SK-N-SH (cell line): ENCODE data around the gene ZP4. TPM values are rescaled to one million over a fixed set of nuclear protein-coding genes. Genes with fewer than 3 reads are reported as not detected.
A peak's percentile ranks its signal among the peaks of the same experiment; 100 is the strongest.

Source experiments
- CTCF ChIA-PET: fragments of 300-600, 350-600 bp; formaldehyde crosslinking; extraction: SDS; loops from one replicate; lab custom pipeline; 2021; lab: Yijun Ruan, JAX
- POLR2A ChIA-PET: fragments of 350-600 bp; sonication (Branson Sonifier 250); formaldehyde crosslinking; extraction: SDS; loops from one replicate; lab custom pipeline; 2020; ENCODE audit warnings: antibody characterized with exemption, inconsistent platforms; lab: Yijun Ruan, JAX
- DNase-seq: peaks from one replicate; pipeline ENCODE4 v3.0.0; 2012
- H2AFZ ChIP-seq: fragments of 200-600 bp; sonication (generic); 2 replicates; pipeline ENCODE4 v1.8.1; 2016; ENCODE audit warnings: antibody characterized with exemption, mild to moderate bottlenecking, low read depth
- H3F3A ChIP-seq: fragments of 200-600 bp; sonication (generic); replicated peaks from 2 replicates; pipeline ENCODE3; 2016; ENCODE audit warnings: antibody characterized with exemption, mild to moderate bottlenecking; ENCODE audit not compliant: insufficient read depth
- H3K27ac ChIP-seq, 2 experiments: fragments of 200-500 bp in 1 of 2; fragments of 200-600 bp in 1 of 2; sonication (Bioruptor generic) in 1 of 2; sonication (generic), shearing (Covaris generic) in 1 of 2; 2 replicates each; pipeline versions ENCODE4 v1.5.1 to v1.6.1; 2014 to 2016; ENCODE audit warnings: low read depth in 2 of 2, inconsistent platforms in 1 of 2, low read length in 1 of 2, mild to moderate bottlenecking in 1 of 2, mixed read lengths in 1 of 2
- H3K27me3 ChIP-seq: fragments of 200-600 bp; sonication (generic), shearing (Covaris generic); 2 replicates; pipeline ENCODE4 v1.6.1; 2016; ENCODE audit warnings: mixed run types; ENCODE audit not compliant: insufficient read depth
- H3K36me3 ChIP-seq, 2 experiments: fragments of 200-500 bp in 1 of 2; fragments of 200-600 bp in 1 of 2; sonication (Bioruptor generic) in 1 of 2; sonication (generic) in 1 of 2; replicated peaks in 1 of 2; 2 replicates each; pipeline versions ENCODE3 to v1.5.1; 2014 to 2016; ENCODE audit warnings: low read length in 1 of 2, mild to moderate bottlenecking in 1 of 2; ENCODE audit not compliant: insufficient read depth in 2 of 2, control insufficient read depth in 1 of 2
- H3K4me1 ChIP-seq, 2 experiments: fragments of 200-500 bp in 1 of 2; fragments of 200-600 bp in 1 of 2; sonication (Bioruptor generic) in 1 of 2; sonication (generic), shearing (Covaris generic) in 1 of 2; 2 replicates each; pipeline versions ENCODE4 v1.5.1 to v1.6.1; 2014 to 2016; ENCODE audit warnings: low read depth in 1 of 2, low read length in 1 of 2, mixed run types in 1 of 2; ENCODE audit not compliant: insufficient read depth in 2 of 2, control insufficient read depth in 1 of 2
- H3K4me2 ChIP-seq: fragments of 200-600 bp; sonication (generic), shearing (Covaris generic); 2 replicates; pipeline ENCODE4 v1.6.1; 2017; ENCODE audit warnings: mixed run types
- H3K4me3 ChIP-seq, 2 experiments: fragments of 200-500 bp in 1 of 2; fragments of 200-600 bp in 1 of 2; sonication (Bioruptor generic) in 1 of 2; sonication (generic), shearing (Covaris generic) in 1 of 2; 2 replicates each; pipeline versions ENCODE4 v1.5.1 to v1.8.1; 2014 to 2016; ENCODE audit warnings: low read depth in 2 of 2, inconsistent platforms in 1 of 2, low read length in 1 of 2, mild to moderate bottlenecking in 1 of 2, mixed read lengths in 1 of 2, moderate library complexity in 1 of 2
- H3K79me2 ChIP-seq: fragments of 200-600 bp; sonication (generic); 2 replicates; pipeline ENCODE4 v1.8.1; 2017; ENCODE audit warnings: mild to moderate bottlenecking; ENCODE audit not compliant: insufficient read depth
- H3K9ac ChIP-seq: fragments of 200-600 bp; sonication (generic); 2 replicates; pipeline ENCODE4 v1.6.1; 2017; ENCODE audit warnings: mixed run types
- H3K9me2 ChIP-seq: fragments of 200-600 bp; sonication (generic); 2 replicates; pipeline ENCODE4 v1.6.1; 2017; ENCODE audit warnings: mixed run types
- H3K9me3 ChIP-seq: fragments of 200-600 bp; sonication (generic); 2 replicates; pipeline ENCODE4 v1.6.1; 2017; ENCODE audit warnings: mixed run types, mild to moderate bottlenecking, moderate library complexity
- H4K20me1 ChIP-seq: fragments of 200-600 bp; sonication (generic); 2 replicates; pipeline ENCODE4 v1.6.1; 2017; ENCODE audit warnings: mild to moderate bottlenecking, mixed run types; ENCODE audit not compliant: insufficient read depth
- EP300 ChIP-seq, 2 experiments: IDR thresholded peaks; 2 replicates each; pipeline versions ENCODE4 v1.4.0 to v1.6.1; 2012; ENCODE audit warnings: borderline replicate concordance in 1 of 2, low read depth in 1 of 2, low read length in 1 of 2
- EZH2phosphoT487 ChIP-seq: fragments of 200-600 bp; sonication (generic); IDR thresholded peaks from 2 replicates; pipeline ENCODE4 v1.6.1; 2017; ENCODE audit warnings: low read depth, mixed run types, mild to moderate bottlenecking, antibody characterized with exemption, moderate library complexity, borderline replicate concordance
- FOSL2 ChIP-seq: IDR thresholded peaks from 2 replicates; pipeline ENCODE4 v1.4.0; 2012; ENCODE audit warnings: low read depth, mild to moderate bottlenecking, moderate library complexity, borderline replicate concordance
- FOXJ3 ChIP-seq: sonication (generic); formaldehyde crosslinking; IDR thresholded peaks from 2 replicates; pipeline ENCODE4 v1.5.1; 2020; ENCODE audit warnings: mild to moderate bottlenecking, missing genetic modification reagents
- GATA2 ChIP-seq: sonication (generic); formaldehyde crosslinking; IDR thresholded peaks from 2 replicates; pipeline ENCODE4 v1.5.0; 2020; ENCODE audit warnings: mild to moderate bottlenecking, missing genetic modification reagents
- JUND ChIP-seq: IDR thresholded peaks from 2 replicates; pipeline ENCODE4 v1.4.0; 2012
- MEF2A ChIP-seq: IDR thresholded peaks from 2 replicates; pipeline ENCODE4 v1.4.0; 2012; ENCODE audit warnings: low read depth, borderline replicate concordance
- MXI1 ChIP-seq: IDR thresholded peaks from 2 replicates; pipeline ENCODE4 v1.6.1; 2012; ENCODE audit warnings: mild to moderate bottlenecking, low read depth, low read length, improper control_type of control experiment
- NFIC ChIP-seq: IDR thresholded peaks from 2 replicates; pipeline ENCODE4 v1.4.0; 2012; ENCODE audit warnings: borderline replicate concordance
- RAD21 ChIP-seq: IDR thresholded peaks from 2 replicates; pipeline ENCODE4 v1.6.1; 2012; ENCODE audit warnings: mild to moderate bottlenecking, low read length
- SMC3 ChIP-seq: IDR thresholded peaks from 2 replicates; pipeline ENCODE4 v1.6.1; 2012; ENCODE audit warnings: low read depth, low read length, improper control_type of control experiment
- TCF12 ChIP-seq: IDR thresholded peaks from 2 replicates; pipeline ENCODE4 v1.4.0; 2012
- TEAD4 ChIP-seq: IDR thresholded peaks from 2 replicates; pipeline ENCODE4 v1.4.0; 2012; ENCODE audit warnings: mild to moderate bottlenecking, borderline replicate concordance; ENCODE audit not compliant: insufficient read depth
- WGBS: methylation state at CpG from one replicate; pipeline ENCODE4 v1.1.6; 2017; ENCODE audit warnings: low lambda C conversion rate; 5-methylcytosine and 5-hydroxymethylcytosine counted together
- polyA plus RNA-seq, 3 experiments: library from polyadenylated mRNA; depleted of rRNA; stranded (reverse); fragments of >200 nt; gene quantifications; 2 replicates each; pipeline ENCODE4 v1.2.3, GENCODE V29; 2012
- TF ChIP-seq, protein P1 (sequence below): IDR thresholded peaks from 2 replicates; pipeline ENCODE4; 2012
- TF ChIP-seq, protein P2 (sequence below): IDR thresholded peaks from 2 replicates; pipeline ENCODE4 v1.4.0; 2012; ENCODE audit warnings: low read depth, borderline replicate concordance
- TF ChIP-seq, protein P3 (sequence below): IDR thresholded peaks from 2 replicates; pipeline ENCODE4 v1.4.0; 2012; ENCODE audit warnings: low read depth

ZP4 gene
- polyA plus RNA-seq, 1 of the 3 experiments (the other 2 are of a cell fraction): not detected

DNA sequence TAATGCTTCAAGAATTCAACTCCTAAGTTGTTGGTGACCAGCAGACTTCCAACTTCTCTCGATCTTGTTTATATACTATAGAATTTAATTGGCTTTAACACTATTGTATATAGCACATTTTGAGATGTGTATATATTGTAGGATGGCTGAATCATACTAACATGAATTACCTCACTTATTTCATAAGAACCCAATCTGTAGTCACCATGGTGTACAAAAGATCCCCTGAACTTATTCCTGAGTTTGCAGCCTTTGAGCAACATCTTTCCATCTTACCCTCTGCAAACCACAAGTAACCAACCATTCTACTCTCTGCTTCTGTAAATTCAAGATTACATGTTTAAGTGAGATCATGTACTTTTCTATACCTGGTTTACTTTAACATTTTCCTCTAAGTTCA lies 12.3 kb downstream of the ZP4 start (continued):
- no peak for TF ChIP-seq TEAD4
- no peak for TF ChIP-seq JUND
- TF ChIP-seq, all 33 proteins: peak for 0

DNA sequence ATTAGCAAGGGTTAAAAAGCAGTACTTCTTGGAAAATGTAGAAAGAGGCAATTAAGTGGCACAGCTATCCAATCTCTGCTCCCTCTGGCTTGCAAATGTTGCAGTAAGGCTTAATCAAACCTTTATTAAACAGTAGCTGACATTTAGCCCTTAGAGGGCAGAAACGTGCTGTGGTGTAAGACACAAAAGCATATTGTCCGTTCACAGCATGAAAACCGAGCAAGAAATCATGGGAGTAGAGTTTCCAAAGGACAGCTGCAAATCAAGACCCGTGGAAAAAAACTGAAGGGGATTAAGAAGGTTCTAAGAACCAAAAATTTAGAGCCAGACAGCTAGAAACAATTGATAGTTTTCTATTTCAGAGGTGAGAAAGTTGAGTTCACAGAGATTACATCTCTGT lies 13.1 kb downstream of the ZP4 start:
- no peaks in the 10 kb centered on the region for H3K9me2 ChIP-seq
- H3K4me2 ChIP-seq: no peak overlapping the region
- no peaks in the 10 kb centered on the region for H3F3A ChIP-seq
- WGBS: 70% methylated on average over 4 of the region's 4 CpGs
- no peak overlapping the region for H3K4me3 ChIP-seq
- no peak overlapping the region for H3K9ac ChIP-seq
- no peak for DNase-seq
- TF ChIP-seq NFIC (no peak), MXI1 (no peak), SMC3 (0 out of 2 replicates have a peak, but pooled peaks have one; percentile 13), TEAD4 (no peak), EP300 (IDR thresholded peaks at IDR 0.05; ENCODE audit: borderline replicate concordance in 1 of 2, low read depth in 1 of 2, low read length in 1 of 2) (no peak), GATA2 (no peak), RAD21 (peak; percentile 60), FOXJ3 (no peak)
- TF ChIP-seq, protein P1, sequence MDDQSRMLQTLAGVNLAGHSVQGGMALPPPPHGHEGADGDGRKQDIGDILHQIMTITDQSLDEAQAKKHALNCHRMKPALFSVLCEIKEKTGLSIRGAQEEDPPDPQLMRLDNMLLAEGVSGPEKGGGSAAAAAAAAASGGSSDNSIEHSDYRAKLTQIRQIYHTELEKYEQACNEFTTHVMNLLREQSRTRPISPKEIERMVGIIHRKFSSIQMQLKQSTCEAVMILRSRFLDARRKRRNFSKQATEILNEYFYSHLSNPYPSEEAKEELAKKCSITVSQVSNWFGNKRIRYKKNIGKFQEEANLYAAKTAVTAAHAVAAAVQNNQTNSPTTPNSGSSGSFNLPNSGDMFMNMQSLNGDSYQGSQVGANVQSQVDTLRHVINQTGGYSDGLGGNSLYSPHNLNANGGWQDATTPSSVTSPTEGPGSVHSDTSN: no peak
- TF ChIP-seq, protein P2, sequence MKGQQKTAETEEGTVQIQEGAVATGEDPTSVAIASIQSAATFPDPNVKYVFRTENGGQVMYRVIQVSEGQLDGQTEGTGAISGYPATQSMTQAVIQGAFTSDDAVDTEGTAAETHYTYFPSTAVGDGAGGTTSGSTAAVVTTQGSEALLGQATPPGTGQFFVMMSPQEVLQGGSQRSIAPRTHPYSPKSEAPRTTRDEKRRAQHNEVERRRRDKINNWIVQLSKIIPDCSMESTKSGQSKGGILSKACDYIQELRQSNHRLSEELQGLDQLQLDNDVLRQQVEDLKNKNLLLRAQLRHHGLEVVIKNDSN: no peak
- no peaks in the 10 kb centered on the region for H3K9me3 ChIP-seq
- no peaks in the 10 kb centered on the region for H3K27me3 ChIP-seq
- no peaks in the 10 kb centered on the region for H3K36me3 ChIP-seq
- POLR2A ChIA-PET: no interaction called here
- H2AFZ ChIP-seq: no peak overlapping the region
- no peaks in the 10 kb centered on the region for H3K79me2 ChIP-seq
- H4K20me1 ChIP-seq: no peaks in the 10 kb centered on the region
- H3K4me1 ChIP-seq: peaks cover 4 to 29% of the 10 kb centered on the region in 2 experiments
- CTCF ChIA-PET: interaction anchor here (0.8 to 2.5 kb wide), 4 partner anchors 9 to 190 kb away, joined by 3 to 14 read pairs (median 4); no protein-coding TSS in a partner anchor
- no peak overlapping the region for H3K27ac ChIP-seq

DNA sequence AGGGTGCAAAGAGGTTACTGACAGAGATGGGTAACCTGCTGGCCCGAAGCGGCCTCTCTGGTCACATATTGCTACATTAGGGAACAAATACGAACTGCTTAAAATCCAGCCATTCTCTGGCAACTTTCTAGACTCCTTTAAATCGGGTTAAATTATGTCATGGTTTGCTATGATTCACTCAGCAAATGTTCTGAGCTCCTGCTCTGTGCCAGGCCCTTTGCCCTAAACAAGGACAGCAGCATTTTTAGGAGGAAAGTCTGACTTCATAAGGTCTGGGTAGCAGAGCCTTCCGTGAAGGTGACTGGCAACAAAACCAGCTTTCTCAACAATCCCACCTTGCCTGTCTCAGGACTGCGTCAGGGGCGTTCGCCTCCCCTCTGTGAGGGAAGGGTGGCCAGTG lies 15.4 kb downstream of the ZP4 start:
- H3K4me1 ChIP-seq: peaks cover 4 to 29% of the 10 kb centered on the region in 2 experiments
- no peak for TF ChIP-seq EP300 (IDR thresholded peaks at IDR 0.05; ENCODE audit: borderline replicate concordance in 1 of 2, low read depth in 1 of 2, low read length in 1 of 2)
- TF ChIP-seq FOSL2: peak; percentile 48; the same call in 1 of the 2 replicates
- TF ChIP-seq, protein P1: peak; percentile 22; the same call in 1 of the 2 replicates
- peak; percentile 29; the same call in 1 of the 2 replicates for TF ChIP-seq MEF2A
- TF ChIP-seq, protein P3, sequence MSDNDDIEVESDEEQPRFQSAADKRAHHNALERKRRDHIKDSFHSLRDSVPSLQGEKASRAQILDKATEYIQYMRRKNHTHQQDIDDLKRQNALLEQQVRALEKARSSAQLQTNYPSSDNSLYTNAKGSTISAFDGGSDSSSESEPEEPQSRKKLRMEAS: 0 out of 2 replicates have a peak, but pooled peaks have one; percentile 18
- peak; percentile 34 for TF ChIP-seq TCF12
- no peak for TF ChIP-seq EZH2phosphoT487
- TF ChIP-seq NFIC: peak; percentile 19; the same call in 1 of the 2 replicates
- TF ChIP-seq, all 33 proteins: peak for 6
- H3K9ac ChIP-seq: no peak overlapping the region
- no peaks in the 10 kb centered on the region for H3K9me3 ChIP-seq
- no peak overlapping the region for H3K27ac ChIP-seq
- no peaks in the 10 kb centered on the region for H3K79me2 ChIP-seq
- H3K27me3 ChIP-seq: no peaks in the 10 kb centered on the region
- CTCF ChIA-PET: interaction anchor here (1.0 to 4.4 kb wide), 2 partner anchors 10 to 376 kb away, joined by 3 to 27 read pairs; no protein-coding TSS in a partner anchor
- DNase-seq: no peak
- 56% methylated on average over 8 of the region's 8 CpGs for WGBS
- POLR2A ChIA-PET: no interaction called here
- H2AFZ ChIP-seq: no peak overlapping the region
- no peaks in the 10 kb centered on the region for H3K9me2 ChIP-seq
- no peaks in the 10 kb centered on the region for H4K20me1 ChIP-seq
- H3K4me3 ChIP-seq: no peak overlapping the region
- no peak overlapping the region for H3K4me2 ChIP-seq
- H3F3A ChIP-seq: no peaks in the 10 kb centered on the region
- no peaks in the 10 kb centered on the region for H3K36me3 ChIP-seq
